HEK293 (cell line): ENCODE data around the gene PLCL1.

Experiments used
- CTCF ChIA-PET: fragments of 350-600 bp; formaldehyde crosslinking; extraction: SDS; loops from one replicate; lab custom pipeline; 2021; ENCODE audit warnings: antibody characterized with exemption; lab: Yijun Ruan, JAX
- POLR2A ChIA-PET: fragments of 300-600 bp; formaldehyde crosslinking; extraction: SDS; loops from one replicate; lab custom pipeline; 2020; ENCODE audit warnings: antibody characterized with exemption, inconsistent platforms; lab: Yijun Ruan, JAX
- H3K27ac ChIP-seq: fragments of 200-500 bp; sonication (Bioruptor generic); 2 replicates; pipeline ENCODE4 v1.5.1; 2014; ENCODE audit warnings: low read depth, low read length, control low read depth, inconsistent platforms; ENCODE audit errors: extremely low read depth
- H3K36me3 ChIP-seq, 2 experiments: fragments of 200-500 bp in 1 of 2; sonication (Bioruptor generic) in 1 of 2; 1 replicate in 1 of 2; 2 replicates in 1 of 2; pipeline ENCODE4 v1.5.1; 2014 to 2017; ENCODE audit warnings: inconsistent platforms in 2 of 2, low read length in 2 of 2; ENCODE audit not compliant: control insufficient read depth in 2 of 2, insufficient read depth in 1 of 2
- H3K4me1 ChIP-seq: fragments of 200-500 bp; sonication (Bioruptor generic); 2 replicates; pipeline ENCODE4 v1.5.1; 2014; ENCODE audit warnings: mild to moderate bottlenecking, low read length, inconsistent platforms; ENCODE audit not compliant: control insufficient read depth, insufficient read depth
- H3K4me3 ChIP-seq: 2 replicates; pipeline ENCODE4 v1.5.1; 2011; ENCODE audit warnings: low read depth, mild to moderate bottlenecking, control low read depth, low read length, moderate library complexity
- H3K9me3 ChIP-seq: fragments of 200-500 bp; sonication (Bioruptor generic); 2 replicates; pipeline ENCODE4 v1.5.1; 2014; ENCODE audit warnings: low read depth, low read length, inconsistent platforms; ENCODE audit not compliant: control insufficient read depth, insufficient read depth
- ATF2 ChIP-seq: fragments of 450-650 bp; formaldehyde crosslinking; IDR thresholded peaks from 2 replicates; pipeline ENCODE4 v1.5.1; 2016; ENCODE audit warnings: missing biosample characterization, missing genetic modification characterization, low read depth
- GLI4 ChIP-seq: fragments of 450-650 bp; formaldehyde crosslinking; IDR thresholded peaks from 2 replicates; pipeline ENCODE4 v1.5.1; 2016; ENCODE audit warnings: missing biosample characterization, missing genetic modification characterization
- MEIS1 ChIP-seq: sonication (generic); formaldehyde crosslinking; IDR thresholded peaks from 2 replicates; pipeline ENCODE4 v1.8.1; 2022; ENCODE audit warnings: missing genetic modification reagents, mild to moderate bottlenecking, borderline replicate concordance
- PRDM1 ChIP-seq: fragments of 450-650 bp; formaldehyde crosslinking; IDR thresholded peaks from 2 replicates; pipeline ENCODE4; 2016; ENCODE audit warnings: missing biosample characterization, missing genetic modification characterization
- RBAK ChIP-seq: fragments of 450-650 bp; formaldehyde crosslinking; IDR thresholded peaks from 2 replicates; pipeline ENCODE4 v1.5.1; 2016; ENCODE audit warnings: missing biosample characterization, missing genetic modification characterization
- SP2 ChIP-seq: fragments of 450-650 bp; formaldehyde crosslinking; IDR thresholded peaks from 2 replicates; pipeline ENCODE4 v1.5.1; 2016; ENCODE audit warnings: missing biosample characterization, missing genetic modification characterization
- ZBTB10 ChIP-seq: fragments of 450-650 bp; formaldehyde crosslinking; IDR thresholded peaks from 2 replicates; pipeline ENCODE4 v1.5.1; 2016; ENCODE audit warnings: missing biosample characterization, missing genetic modification characterization
- ZBTB7A ChIP-seq: fragments of 450-650 bp; formaldehyde crosslinking; IDR thresholded peaks from 2 replicates; pipeline ENCODE4 v1.5.1; 2016; ENCODE audit warnings: low read depth, missing biosample characterization, missing genetic modification characterization
- ZNF248 ChIP-seq: fragments of 450-650 bp; formaldehyde crosslinking; IDR thresholded peaks from 2 replicates; pipeline ENCODE4 v1.5.1; 2017; ENCODE audit warnings: missing biosample characterization, missing genetic modification characterization
- ZNF350 ChIP-seq: fragments of 450-650 bp; formaldehyde crosslinking; IDR thresholded peaks from 2 replicates; pipeline ENCODE4 v1.5.0; 2017; ENCODE audit warnings: missing biosample characterization, mild to moderate bottlenecking, missing genetic modification characterization
- ZNF521 ChIP-seq: fragments of 450-650 bp; formaldehyde crosslinking; IDR thresholded peaks from 2 replicates; pipeline ENCODE4 v1.5.1; 2017; ENCODE audit warnings: missing biosample characterization, mild to moderate bottlenecking, missing genetic modification characterization
- ZNF558 ChIP-seq: fragments of 450-650 bp; formaldehyde crosslinking; IDR thresholded peaks from 2 replicates; pipeline ENCODE4 v1.5.1; 2016; ENCODE audit warnings: missing biosample characterization, missing genetic modification characterization
- ZNF571 ChIP-seq: fragments of 450-650 bp; formaldehyde crosslinking; IDR thresholded peaks from 2 replicates; pipeline ENCODE4 v1.5.0; 2017; ENCODE audit warnings: missing biosample characterization, missing genetic modification characterization
- ZNF580 ChIP-seq: fragments of 450-650 bp; formaldehyde crosslinking; IDR thresholded peaks from 2 replicates; pipeline ENCODE4 v1.5.1; 2016; ENCODE audit warnings: missing biosample characterization, missing genetic modification characterization
- ZNF639 ChIP-seq: fragments of 450-650 bp; formaldehyde crosslinking; IDR thresholded peaks from 2 replicates; pipeline ENCODE4 v1.5.1; 2016; ENCODE audit warnings: missing biosample characterization, missing genetic modification characterization
- ZNF701 ChIP-seq: fragments of 450-650 bp; formaldehyde crosslinking; IDR thresholded peaks from 2 replicates; pipeline ENCODE4 v1.5.1; 2016; ENCODE audit warnings: missing biosample characterization, missing genetic modification characterization

PLCL1 gene

GRCh38 chr2:198000417-198000816, 196.0 kb downstream of the PLCL1 start:
- no peaks in the 10 kb centered on the region for H3K36me3 ChIP-seq
- TF ChIP-seq ZNF350 (tag by site-specific recombination) (no peak), ZNF248 (tag by site-specific recombination) (no peak), RBAK (tag by site-specific recombination) (no peak)
- TF ChIP-seq, all 188 proteins: peak for 0
- Histone ChIP-seq H3K9me3 (no peaks in the 10 kb centered on the region), H3K4me1 (no peaks in the 10 kb centered on the region), H3K4me3 (no peak overlapping the region), H3K27ac (no peak overlapping the region)
- ChIA-PET POLR2A (no interaction called here), CTCF (no interaction called here)

- no peaks in the 10 kb centered on the region for H3K4me1 ChIP-seq
- ChIA-PET POLR2A (no interaction called here), CTCF (no interaction called here)
- no peak overlapping the region for H3K4me3 ChIP-seq
- no peaks in the 10 kb centered on the region for H3K36me3 ChIP-seq
- no peak overlapping the region for H3K27ac ChIP-seq
- TF ChIP-seq ZNF558 (no peak), ZNF521 (tag by site-specific recombination) (no peak), ZNF701 (tag by site-specific recombination) (no peak), MEIS1 (CRISPR knock-in tag) (no peak), ZBTB10 (tag by site-specific recombination) (no peak), PRDM1 (tag by site-specific recombination) (no peak)
- TF ChIP-seq, all 188 proteins: peak for 0
- no peaks in the 10 kb centered on the region for H3K9me3 ChIP-seq
Observed at GRCh38 chr2:198004173-198004572, 199.8 kb downstream of the PLCL1 start.

- H3K4me3 ChIP-seq, result no peak overlapping the region
- ChIA-PET POLR2A (no interaction called here), CTCF (no interaction called here)
- TF ChIP-seq ZNF580 (tag by site-specific recombination) (no peak), ZNF571 (tag by site-specific recombination) (no peak), SP2 (tag by site-specific recombination) (no peak), GLI4 (no peak), ZNF639 (tag by site-specific recombination) (no peak), ZBTB7A (tag by site-specific recombination) (no peak), ATF2 (tag by site-specific recombination) (no peak)
- no peak overlapping the region for H3K27ac ChIP-seq
- no peaks in the 10 kb centered on the region for H3K4me1 ChIP-seq
- H3K36me3 ChIP-seq, result no peaks in the 10 kb centered on the region
- no peaks in the 10 kb centered on the region for H3K9me3 ChIP-seq
Observed at GRCh38 chr2:198004921-198005829, 200.8 kb downstream of the PLCL1 start.
